Ovary (tissue), 3 donors: ENCODE measurements around the gene IMMP2L.

Source experiments
- POLR2A ChIP-seq: fragments of 450-650 bp; IDR thresholded peaks from one replicate; pipeline ENCODE4 v1.6.1; 2017; ENCODE audit warnings: antibody characterized with exemption, mild to moderate bottlenecking, moderate library complexity
- TF ChIP-seq, protein P1 (sequence below), 3 donors: fragments of 450-650 bp in 2 of 3; fragments of 200-600 bp in 1 of 3; IDR thresholded peaks; one replicate each; pipeline versions ENCODE4 v1.5.1 to v1.8.0; 2016 to 2022; ENCODE audit warnings: antibody characterized with exemption in 3 of 3, mild to moderate bottlenecking in 1 of 3
- donor health status: DM: no; HTN: no; CAD: no.

DNA sequence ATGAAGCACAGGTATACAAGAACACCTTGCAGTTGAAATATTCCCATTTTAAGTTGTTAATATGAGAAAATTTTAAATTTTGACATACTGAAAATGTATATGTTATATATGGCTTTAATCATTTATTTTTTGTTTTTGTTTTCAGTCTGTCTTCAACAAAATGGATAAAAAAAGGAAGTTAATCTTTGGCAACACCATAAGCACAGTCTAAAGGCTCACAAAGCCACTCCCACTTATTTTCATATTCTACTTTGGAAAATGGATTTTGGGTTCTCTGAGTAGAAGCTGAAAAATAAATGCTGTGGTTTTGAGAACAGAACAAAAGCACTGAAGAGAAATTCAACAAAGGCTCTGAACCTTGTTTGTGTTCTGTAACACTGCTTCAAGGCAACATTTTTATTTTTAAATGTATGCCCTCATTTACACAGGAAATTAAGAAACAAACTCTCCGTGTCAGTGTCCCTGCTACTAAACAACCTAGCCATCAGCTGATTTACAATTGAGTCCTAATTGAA is 552.7 kb downstream of the IMMP2L start:
- TF ChIP-seq, protein P1, sequence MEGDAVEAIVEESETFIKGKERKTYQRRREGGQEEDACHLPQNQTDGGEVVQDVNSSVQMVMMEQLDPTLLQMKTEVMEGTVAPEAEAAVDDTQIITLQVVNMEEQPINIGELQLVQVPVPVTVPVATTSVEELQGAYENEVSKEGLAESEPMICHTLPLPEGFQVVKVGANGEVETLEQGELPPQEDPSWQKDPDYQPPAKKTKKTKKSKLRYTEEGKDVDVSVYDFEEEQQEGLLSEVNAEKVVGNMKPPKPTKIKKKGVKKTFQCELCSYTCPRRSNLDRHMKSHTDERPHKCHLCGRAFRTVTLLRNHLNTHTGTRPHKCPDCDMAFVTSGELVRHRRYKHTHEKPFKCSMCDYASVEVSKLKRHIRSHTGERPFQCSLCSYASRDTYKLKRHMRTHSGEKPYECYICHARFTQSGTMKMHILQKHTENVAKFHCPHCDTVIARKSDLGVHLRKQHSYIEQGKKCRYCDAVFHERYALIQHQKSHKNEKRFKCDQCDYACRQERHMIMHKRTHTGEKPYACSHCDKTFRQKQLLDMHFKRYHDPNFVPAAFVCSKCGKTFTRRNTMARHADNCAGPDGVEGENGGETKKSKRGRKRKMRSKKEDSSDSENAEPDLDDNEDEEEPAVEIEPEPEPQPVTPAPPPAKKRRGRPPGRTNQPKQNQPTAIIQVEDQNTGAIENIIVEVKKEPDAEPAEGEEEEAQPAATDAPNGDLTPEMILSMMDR (IDR thresholded peaks at IDR 0.05) = no peak
- TF ChIP-seq POLR2A = no peak
